HG02588 (cell line): ENCODE results near the gene CEP131.
"Not testable (repeated sequence)": the region's sequence is repeated elsewhere in the genome, so short reads cannot be mapped to it uniquely, and the experiment has no call there.

Source experiments
- ATAC-seq: cut with Tn5 transposase; IDR thresholded peaks from one replicate; pipeline ENCODE4 v1.9.1; 2021; ENCODE audit warnings: mild to moderate bottlenecking, moderate library complexity; ENCODE audit not compliant: unreplicated experiment

CEP131 gene

DNA sequence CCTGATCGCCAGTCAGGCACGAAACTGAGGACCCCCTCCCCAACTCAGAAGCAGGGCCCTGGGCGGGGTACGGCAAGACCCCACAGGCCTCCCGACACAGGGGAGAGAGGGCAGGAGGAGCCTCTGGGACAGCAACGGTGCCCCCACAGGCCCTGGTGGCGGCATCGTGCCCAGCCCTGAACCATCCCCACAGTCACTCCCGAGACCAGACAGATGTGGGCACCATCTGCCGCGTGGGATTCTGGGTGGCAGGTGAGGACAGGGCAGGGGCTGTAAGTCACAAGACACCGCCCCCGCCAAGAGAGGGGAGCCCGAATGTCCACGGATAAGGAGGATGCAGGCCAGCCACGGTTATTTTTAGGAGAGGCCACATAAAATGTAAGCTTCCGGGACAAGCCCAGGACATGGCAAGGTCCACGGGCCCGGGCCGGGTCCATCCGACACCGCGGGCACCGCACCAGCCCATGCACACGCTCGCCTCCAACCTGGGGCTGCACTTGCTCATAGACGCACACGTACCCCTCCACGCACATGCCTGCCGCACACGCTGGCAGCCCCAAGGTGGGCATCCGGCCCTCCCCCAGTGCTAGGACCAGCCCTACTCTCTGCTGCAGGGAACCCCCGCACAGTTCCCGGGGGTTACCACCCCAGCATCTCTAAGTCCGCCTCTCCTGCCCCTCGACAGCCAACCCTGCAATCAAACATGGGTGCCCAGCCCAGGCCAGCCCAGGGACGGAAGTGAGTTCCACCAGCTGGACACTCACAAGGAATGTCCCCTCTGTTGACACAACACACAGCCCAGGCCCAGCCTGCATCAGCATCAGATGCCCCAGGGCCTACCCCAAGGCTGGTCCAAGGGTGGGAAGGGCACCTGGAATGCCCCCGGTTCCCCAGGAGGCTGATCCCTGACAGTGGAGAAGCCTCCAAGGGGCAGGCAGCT, 65.6 kb downstream of the CEP131 start:
- ATAC-seq: no peak

DNA sequence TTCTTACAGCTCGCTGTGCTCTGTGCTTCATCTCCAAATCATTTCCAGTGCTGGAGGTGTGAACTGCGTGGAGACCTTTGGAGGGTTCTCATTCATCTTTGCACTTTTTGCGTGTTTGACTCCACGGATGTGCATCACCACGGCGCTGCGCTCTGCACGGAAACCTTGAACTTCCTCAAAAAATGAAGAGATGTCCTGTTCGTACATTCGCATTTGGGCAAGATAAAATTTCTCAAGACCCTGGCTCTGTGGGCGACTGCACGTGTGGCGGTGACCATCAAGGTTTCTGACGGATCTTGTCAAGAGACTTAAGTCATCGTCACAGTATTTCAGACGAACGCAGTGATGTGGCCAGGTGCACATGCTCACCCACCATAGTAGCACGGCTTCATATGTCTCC, 67.8 kb downstream of the CEP131 start:
- no peak for ATAC-seq

DNA sequence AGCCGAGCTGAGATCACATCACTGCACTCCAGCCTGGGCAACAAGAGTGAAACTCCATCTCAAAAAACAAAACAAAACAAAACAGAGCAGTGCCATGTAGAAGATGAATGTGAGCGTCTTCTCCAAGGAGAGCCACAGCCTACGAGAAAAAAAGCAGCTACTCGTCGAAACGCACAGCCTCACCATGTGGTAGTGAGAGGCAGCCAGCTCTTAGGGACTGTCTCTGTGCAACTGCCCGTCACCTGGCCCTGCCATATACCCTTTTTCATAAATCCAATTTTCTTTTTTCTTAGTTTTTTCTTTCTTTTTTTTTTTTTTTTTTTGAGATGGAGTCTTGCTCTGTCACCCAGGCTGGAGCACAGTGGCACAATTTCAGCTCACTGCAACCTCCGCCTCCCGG, 68.7 kb downstream of the CEP131 start:
- ATAC-seq: not testable (repeated sequence)

DNA sequence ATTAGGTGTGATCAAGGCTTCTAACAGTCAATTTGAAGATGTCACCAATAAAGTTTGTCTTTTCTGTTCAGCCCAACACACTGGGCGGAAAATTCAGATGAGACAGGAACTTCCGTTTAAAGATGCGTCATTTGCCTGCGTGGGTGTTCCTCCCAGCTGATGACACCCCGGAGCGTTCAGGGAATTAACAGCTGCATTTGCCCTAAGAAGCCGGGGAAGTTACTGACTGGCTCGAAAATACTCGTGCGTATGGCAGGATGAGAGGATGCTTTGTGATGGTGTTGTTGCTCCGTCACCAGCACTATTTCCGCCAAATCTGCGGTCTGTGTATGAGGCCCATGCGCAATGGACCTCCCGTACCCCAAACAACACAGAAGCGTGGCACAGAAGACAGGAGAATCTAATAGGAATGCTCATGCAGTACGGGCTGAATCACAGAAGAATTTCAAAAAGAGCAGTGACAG, 69.4 kb downstream of the CEP131 start:
- ATAC-seq: no peak

DNA sequence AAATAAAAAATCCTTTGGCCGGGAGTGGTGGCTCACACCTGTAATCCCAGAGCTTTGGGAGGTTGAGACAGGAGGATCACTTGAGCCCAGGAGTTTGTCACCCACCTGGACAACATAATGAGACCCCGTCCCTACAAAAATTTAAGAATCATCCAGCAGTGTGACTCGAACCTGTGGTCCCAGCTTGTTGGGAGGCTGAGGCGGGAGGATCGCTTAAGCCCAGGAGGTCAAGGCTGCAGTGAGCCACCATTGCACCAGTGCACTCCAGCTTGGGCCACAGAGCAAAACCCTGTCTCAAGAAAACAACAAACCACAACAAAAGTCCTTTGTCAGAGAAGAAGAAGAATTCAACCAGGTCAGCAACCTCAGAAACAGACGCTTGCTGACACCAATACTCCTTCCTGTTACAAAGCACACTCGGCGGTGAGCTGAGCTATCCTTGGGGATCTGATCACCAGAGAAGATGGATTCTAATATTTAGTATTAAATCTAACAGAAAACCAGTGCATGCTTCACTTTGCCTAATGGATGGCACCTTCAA, 70.4 kb downstream of the CEP131 start:
- ATAC-seq: no peak

DNA sequence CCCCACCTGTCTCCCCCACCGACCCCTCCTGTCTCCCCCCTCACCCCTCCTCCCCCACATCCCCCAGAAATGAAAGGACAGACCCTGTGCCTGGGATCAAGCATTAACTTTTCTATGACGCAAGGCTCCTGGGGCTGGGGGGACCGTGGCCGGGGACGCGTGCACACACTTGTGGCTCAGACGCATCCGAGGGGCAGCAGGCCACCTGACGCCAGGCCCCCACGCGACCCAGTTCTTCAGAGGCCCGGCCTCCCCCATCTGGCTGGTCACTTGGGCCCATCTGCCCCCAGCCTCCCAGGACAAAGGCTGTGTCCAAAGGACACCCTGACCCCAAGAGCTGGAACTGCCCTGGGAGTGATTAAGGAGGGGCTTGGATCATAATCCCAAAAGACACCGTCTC, 71.5 kb downstream of the CEP131 start:
- ATAC-seq: no peak

DNA sequence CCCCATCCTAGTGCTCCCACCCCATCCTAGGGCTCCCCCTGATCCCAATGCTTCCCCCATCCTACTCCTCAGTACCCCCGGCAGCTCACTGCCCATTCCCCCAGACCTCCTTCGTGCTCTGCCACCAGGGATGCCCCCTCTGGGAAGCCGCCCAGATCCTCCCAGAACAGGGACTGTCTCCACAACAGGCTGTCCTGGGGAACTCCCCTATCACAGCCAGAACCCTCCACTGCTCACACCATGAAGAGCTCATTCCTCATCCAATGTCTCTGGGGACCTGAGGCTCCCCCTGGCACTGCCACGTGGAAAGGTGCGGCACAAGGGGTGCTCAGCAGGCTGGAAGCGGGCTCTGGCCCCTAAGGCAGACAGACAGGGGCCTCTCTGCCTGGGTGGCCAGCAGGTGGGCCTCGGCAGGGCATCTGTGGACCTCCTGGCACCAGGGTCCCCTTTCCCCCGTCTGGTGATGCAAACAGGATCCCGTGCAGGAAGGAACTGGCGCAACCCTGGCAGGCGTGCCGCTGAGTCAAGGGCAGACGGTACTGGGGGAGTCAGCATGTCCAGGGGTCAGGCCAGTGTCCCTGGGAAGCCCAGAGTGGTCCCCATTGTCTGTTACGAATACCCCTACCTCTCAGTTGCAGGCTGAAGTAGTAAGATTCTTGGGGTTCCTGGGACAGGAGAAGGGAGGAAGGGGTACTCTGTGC, 72.2 kb downstream of the CEP131 start:
- no peak for ATAC-seq

DNA sequence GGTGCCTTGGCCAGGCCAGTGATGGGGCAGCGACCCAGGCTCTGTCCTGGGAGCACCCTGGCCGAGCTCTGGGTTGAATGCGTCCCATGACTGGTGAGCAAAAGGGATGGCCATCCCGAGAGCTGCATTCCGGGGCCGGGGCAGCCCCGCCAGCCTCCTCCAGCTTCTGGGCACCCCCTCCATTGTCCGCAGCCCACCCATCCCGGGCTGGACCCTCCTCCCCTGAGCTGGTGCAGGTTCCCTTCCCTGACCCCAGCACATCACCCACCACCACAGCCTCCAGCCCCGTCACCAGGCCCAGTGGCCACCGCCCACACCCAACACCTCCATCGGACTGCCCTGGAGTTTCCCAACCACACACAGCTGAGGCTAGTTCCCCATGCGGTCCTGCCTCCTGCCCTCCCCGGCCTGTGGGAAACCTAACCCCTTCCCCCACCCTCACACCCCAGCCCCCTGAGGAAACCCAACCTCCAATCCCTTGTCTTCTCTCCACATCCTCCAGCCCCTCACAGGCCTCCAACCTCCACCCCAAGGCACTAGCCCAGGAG, 73.7 kb downstream of the CEP131 start:
- ATAC-seq: no peak

DNA sequence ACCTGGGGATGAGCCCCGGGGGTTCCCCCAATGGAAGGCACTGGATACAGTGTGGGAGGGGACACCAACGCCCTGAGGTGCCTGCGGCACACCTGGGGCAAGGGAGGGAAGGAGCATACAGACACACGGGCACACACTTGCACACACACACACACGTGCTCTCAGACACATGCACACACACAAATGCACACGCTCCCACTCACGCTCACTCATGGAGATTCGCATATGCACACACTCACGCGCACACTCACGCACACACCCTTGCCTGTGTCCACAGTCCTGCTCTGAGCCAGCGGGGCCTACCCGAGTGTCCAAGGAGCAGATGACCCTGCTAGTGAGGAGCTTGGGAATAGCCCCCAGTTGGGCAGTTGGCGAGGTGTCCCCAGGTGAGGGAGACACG, 74.2 kb downstream of the CEP131 start:
- ATAC-seq: no peak

DNA sequence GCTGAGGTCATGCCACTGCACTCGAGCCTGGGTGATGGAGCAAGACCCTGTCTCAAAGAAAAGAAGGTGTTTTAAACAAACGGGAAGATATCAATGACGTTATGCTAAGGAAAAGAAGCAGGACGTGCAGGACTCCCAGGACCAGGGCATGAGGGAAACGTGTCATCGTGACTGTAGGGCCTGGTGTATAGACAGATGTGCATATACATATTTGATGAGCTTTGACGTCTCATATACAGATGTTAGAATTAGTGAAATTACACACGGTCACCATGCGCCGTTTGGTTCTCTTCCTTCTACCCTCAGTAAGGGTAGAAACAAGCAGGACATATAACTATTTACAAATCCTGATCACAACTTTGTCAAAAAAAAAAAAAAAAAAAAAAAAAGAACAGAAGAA, 75.1 kb downstream of the CEP131 start:
- ATAC-seq: no peak

DNA sequence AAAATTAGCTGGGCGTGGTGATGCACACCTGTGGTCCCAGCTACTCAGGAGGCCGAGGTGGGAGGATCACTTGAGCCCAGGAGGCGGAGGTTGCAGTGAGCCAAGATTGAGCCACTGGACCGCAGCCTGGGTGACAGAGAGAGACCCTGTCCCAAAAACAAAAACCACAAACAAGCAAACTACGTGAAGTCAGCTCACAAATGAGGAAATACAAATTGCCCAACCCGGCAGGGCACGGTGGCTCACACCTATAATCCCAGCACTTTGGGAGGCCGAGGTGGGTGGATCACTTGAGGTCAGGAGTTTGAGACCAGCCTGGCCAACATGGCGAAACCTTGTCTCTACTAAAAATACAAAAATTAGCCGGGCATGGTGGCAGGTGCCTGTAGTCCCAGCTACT, 76.6 kb downstream of the CEP131 start:
- ATAC-seq: not testable (repeated sequence)

DNA sequence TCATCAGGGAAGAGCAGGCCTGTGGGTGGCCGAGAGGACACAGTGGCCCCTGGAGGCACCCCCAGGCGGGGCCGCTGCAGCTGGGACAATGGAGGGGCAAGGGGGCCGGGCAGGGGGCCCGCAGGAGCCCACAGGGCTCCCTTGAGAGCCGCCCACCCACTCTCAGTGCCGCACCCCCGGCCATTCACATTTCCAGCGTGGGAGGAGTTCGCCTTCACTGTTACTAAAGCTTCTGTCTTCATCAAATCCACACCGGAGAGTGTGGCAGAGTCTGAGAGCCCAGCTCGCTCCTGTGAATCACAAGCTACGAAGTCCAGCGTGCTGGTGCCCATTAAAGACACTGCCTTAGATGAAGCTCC, 78.4 kb downstream of the CEP131 start:
- no peak for ATAC-seq

DNA sequence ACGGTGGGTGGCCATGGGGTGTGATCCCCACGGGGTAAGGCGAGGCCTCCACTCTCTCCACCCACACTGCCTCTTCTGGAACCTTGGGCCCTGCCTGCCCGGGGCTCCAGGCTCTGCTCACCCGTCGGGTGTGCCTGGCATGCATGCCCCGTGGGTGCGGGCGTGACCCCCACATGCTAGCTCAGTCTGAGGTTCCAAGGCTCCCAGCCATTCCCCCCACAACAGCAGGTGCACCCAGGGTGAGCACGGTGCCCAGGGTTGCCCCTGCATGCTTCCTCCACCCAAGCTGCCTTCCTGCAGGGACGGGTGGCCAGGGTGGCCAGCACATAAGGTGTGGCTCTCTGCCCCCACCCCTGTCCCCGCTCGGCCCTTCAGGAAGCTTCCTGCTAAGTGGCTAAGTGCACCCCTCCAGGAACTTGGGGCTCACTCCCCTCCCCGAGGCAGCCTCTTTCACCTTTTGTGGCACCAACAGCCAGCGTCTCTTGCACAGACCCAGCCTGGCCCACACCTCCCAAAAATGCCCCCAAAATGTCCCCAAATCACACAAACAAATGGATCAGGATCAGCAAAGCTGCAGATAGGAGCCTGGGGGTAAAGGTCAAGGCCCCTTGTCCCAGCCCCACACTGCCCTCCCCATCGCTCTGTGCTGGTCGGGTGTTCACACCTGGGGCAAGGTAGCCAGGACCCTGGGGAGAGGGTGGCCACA, 78.9 kb downstream of the CEP131 start:
- no peak for ATAC-seq

DNA sequence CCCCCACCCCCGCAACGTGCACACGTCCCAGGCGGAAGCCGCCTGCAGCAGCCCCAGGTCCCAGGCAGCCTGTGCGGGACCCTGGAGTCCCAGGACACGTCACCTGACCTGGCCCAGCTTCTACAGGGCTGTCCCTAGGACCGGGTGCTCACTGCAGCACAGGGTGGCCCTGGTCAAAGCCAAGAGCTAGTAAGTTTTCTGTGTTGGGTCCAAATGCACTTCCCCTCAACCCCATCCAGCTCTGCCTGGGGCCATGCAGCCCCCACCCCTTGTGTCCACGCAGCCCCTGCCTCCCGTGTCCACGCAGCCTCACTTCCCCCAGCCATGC, 79.6 kb downstream of the CEP131 start:
- no peak for ATAC-seq

DNA sequence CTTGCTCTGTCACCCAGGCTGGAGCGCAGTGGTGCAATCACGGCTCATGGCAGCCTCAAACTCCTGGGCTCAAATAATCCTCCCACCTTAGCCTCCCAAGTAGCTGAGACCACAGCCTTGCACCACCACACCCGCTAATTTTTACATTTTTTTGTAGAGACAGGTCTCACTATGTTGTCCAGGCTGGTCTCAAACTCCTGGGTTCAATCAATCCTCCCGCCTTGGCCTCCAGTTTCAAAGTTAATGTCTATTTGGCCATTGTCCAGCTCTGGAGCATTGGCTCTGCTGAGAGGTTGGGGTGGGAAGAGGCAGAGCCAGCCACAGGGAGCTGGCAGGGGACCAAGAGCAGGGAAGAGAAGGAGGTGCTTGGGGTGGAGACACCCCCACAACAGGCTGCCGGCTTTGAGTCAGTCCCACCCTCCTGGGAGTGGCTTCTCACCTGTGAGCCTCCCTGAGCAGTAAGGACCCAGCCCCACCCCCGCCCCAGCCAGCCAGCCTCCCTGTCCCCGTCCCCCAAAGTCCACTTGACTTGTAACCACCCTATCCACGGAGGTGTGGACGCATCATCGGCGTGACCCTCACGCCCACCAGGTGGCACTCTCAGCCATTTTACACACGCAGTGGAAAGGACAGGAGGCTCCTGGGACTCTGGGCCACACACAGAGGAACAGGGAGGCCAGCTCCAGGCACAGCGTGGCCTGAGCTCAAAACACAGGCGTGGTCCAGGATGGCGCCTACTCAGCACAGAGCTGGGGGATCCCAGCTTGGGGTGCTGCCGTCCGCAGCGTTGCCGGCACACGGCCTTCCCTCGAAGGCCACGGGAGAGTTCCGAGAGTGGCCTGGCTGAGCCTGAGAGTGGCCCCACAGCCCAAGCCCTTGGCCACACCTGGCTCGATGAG, 80.2 kb downstream of the CEP131 start:
- no peak for ATAC-seq

DNA sequence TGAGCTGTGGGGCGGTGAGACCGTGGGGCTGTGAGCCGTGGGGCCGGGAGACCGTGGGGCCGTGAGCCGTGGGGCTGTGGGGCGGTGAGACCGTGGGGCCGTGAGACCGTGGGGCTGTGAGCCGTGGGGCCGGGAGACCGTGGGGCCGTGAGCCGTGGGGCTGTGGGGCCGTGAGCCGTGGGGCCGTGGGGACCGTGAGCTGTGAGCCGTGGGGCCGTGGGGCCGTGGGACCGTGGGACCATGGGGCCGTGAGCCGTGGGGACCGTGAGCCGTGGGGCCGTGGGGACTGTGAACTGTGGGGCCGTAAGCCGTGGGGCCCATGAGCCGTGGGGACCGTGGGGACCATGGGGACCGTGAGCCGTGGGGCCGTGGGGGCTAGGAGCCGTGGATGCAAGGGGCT, 82.1 kb downstream of the CEP131 start:
- no peak for ATAC-seq

DNA sequence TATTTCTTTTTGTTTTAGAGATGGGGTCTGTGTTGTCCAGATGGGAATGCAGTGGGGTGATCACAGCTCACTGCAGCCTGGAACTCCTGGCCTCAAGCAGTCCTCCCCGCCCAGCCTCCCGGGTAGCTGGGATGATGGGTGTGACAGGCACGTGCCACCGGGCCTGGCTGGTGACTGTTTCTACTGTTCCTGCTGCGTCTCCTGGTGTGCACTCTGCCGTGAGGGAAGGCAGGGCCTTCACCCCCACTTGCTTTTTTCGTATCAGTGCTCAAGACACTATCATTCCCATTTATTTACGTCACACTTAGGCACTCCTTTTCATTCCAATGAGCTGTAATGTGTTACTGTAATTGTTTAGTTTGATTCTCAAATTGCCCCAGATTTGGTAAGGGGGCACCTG, 82.7 kb downstream of the CEP131 start:
- ATAC-seq: no peak
